SU-DHL-6 (cell line): ENCODE data around the gene NAT9.

Source experiments
- CTCF ChIP-seq: fragments of 200-600 bp; sonication (generic); IDR thresholded peaks from one replicate; pipeline ENCODE4 v1.5.1; 2017; ENCODE audit warnings: antibody characterized with exemption, mild to moderate bottlenecking, low read length, moderate library complexity; ENCODE audit not compliant: insufficient read depth, poor library complexity, severe bottlenecking
- EZH2phosphoT487 ChIP-seq: fragments of 200-600 bp; sonication (generic), shearing (Covaris generic); conservative IDR thresholded peaks from 2 replicates; pipeline ENCODE4 v1.6.1; 2018; ENCODE audit warnings: mild to moderate bottlenecking, antibody characterized with exemption, low read length, moderate library complexity, mixed read lengths

GRCh38 chr17:74744349-74744713 is 31.8 kb downstream of the NAT9 start:
- no peak for TF ChIP-seq CTCF
- no peak for TF ChIP-seq EZH2phosphoT487
